Measurements from ENCODE around the gene SUMO1. TPM values are rescaled to one million over a fixed set of nuclear protein-coding genes. Genes with fewer than 3 reads are reported as not detected.

SUMO1 gene
- polyA plus RNA-seq, 3 donors, result 220 to 232 (median 221) TPM

GRCh38 chr2:202157211-202157990, 81.0 kb downstream of the SUMO1 start:
- DNase-seq (ENCODE audit: low read depth in 3 of 3, low spot score in 2 of 3), result no peak

Other genes starting within 250 kb of the SUMO1 start
- gene FZD7, start 204.7 kb downstream of the SUMO1 start, polyA plus RNA-seq (ENCODE audit: insufficient read length in 3 of 3), result 10 to 100 TPM; 67.3 to 76.7 (median 75.5) TPM
- gene KIAA2012, start 165.3 kb downstream of the SUMO1 start, polyA plus RNA-seq (ENCODE audit: insufficient read length in 3 of 3), result under 1 TPM; 0.07 to 0.11 (median 0.10) TPM
- 100 to 1,000 TPM; 111 to 127 (median 121) TPM for gene NOP58, start 27.2 kb upstream of the SUMO1 start, polyA plus RNA-seq (ENCODE audit: insufficient read length in 3 of 3)
- gene BMPR2, start 137.7 kb upstream of the SUMO1 start, polyA plus RNA-seq (ENCODE audit: insufficient read length in 3 of 3), result 10 to 100 TPM; 65.4 to 69.6 (median 69.6) TPM

All from right renal cortex interstitium (tissue), 3 donors.